ENCODE measurements around the gene SRSF5. TPM values are rescaled to one million over a fixed set of nuclear protein-coding genes. Genes with fewer than 3 reads are reported as not detected.

SRSF5 gene
- total and polyA plus RNA-seq, 2 donors (not counting 1 experiment from before 2014, with no cell fraction given), result 701 to 768 TPM

DNA sequence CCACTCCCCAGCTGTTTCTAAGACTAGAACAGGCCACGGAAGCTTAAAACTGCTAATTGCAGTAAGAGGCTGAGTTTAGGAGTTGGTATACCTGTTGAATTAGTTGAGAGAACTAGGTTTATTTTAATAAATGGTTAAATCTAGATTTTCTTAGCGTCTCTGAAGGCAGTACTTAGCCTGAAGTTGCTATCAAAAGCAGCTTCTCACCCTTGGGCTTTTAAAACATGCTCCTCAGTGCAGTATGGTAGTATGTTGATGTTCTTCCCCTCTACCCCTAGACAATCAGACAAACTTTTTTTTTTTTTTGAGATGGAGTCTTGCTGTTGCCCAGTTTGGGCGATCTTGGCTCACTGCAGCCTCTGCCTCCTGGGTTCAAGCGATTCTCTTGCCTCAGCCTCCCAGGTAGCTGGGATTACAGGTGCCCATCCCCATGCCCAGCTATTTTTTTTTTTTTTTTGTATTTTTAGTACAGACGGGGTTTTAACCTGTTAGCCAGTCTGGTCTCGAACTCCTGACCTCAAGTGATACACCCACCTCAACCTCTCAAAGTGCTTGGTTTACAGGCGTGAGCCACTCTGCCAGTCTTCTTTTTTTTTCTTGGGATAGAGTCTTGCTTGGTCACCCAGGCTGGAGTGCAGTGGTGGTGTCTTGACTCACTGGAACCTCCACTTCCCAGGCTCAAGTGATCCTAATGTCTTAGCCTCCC lies 6.8 kb downstream of the SRSF5 start:
- no peak overlapping the region for H3K4me2 ChIP-seq (replicated peaks; ENCODE audit: low read depth, low read length, poor library complexity, severe bottlenecking)
- TF ChIP-seq, protein P1, sequence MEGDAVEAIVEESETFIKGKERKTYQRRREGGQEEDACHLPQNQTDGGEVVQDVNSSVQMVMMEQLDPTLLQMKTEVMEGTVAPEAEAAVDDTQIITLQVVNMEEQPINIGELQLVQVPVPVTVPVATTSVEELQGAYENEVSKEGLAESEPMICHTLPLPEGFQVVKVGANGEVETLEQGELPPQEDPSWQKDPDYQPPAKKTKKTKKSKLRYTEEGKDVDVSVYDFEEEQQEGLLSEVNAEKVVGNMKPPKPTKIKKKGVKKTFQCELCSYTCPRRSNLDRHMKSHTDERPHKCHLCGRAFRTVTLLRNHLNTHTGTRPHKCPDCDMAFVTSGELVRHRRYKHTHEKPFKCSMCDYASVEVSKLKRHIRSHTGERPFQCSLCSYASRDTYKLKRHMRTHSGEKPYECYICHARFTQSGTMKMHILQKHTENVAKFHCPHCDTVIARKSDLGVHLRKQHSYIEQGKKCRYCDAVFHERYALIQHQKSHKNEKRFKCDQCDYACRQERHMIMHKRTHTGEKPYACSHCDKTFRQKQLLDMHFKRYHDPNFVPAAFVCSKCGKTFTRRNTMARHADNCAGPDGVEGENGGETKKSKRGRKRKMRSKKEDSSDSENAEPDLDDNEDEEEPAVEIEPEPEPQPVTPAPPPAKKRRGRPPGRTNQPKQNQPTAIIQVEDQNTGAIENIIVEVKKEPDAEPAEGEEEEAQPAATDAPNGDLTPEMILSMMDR (IDR thresholded peaks at IDR 0.05), result no peak
- no peak for TF ChIP-seq EZH2 (IDR thresholded peaks at IDR 0.05; ENCODE audit: borderline replicate concordance, insufficient read depth, low read depth, low read length, poor library complexity, severe bottlenecking)
- H3K79me2 ChIP-seq (ENCODE audit: control insufficient read depth, insufficient read depth, low read length), result peaks cover 60% of the 10 kb centered on the region
- ATAC-seq (ENCODE audit: low read depth), result no peak
- H3K4me1 ChIP-seq (ENCODE audit: control insufficient read depth in 2 of 2, insufficient read depth in 2 of 2, low read length in 2 of 2), result peaks cover 9 to 13% of the 10 kb centered on the region in 2 donors
- no peaks in the 10 kb centered on the region for H3K9me3 Mint-ChIP-seq (ENCODE audit: insufficient read depth)
- no peak overlapping the region for H3K4me3 ChIP-seq (ENCODE audit: control extremely low read depth in 1 of 5, extremely low read depth in 1 of 5, insufficient read depth in 1 of 5, low read depth in 2 of 5, low read length in 4 of 5)
- POLR2A ChIA-PET, result no interaction called here
- H3K36me3 ChIP-seq (replicated peaks in 1 of 2; ENCODE audit: control extremely low read depth in 1 of 2, control insufficient read depth in 1 of 2, extremely low read depth in 1 of 2, insufficient read depth in 2 of 2, low read length in 1 of 2), result peaks cover 15 to 98% of the 10 kb centered on the region in 2 experiments
- intact Hi-C loops (cut with micrococcal nuclease), result no loop called here
- peaks cover 45% of the 10 kb centered on the region for H3K4me1 Mint-ChIP-seq
- H3K9me3 ChIP-seq (ENCODE audit: control extremely low read depth in 1 of 3, control insufficient read depth in 2 of 3, insufficient read depth in 1 of 3, low read length in 2 of 3), result no peaks in the 10 kb centered on the region
- H4K20me1 ChIP-seq (ENCODE audit: control insufficient read depth, insufficient read depth, low read length, poor library complexity, severe bottlenecking), result peaks cover 65% of the 10 kb centered on the region
- DNase-seq, result no peak
- H3K9ac ChIP-seq (ENCODE audit: low read length), result no peak overlapping the region
- H3K27ac Mint-ChIP-seq, result no peak overlapping the region
- no peaks in the 10 kb centered on the region for H3K27me3 ChIP-seq (replicated peaks in 1 of 4; ENCODE audit: control extremely low read depth in 1 of 4, control insufficient read depth in 3 of 4, insufficient read depth in 4 of 4, low read length in 3 of 4)
- CTCF ChIA-PET, result interaction anchor here (0.7 kb wide), 1 partner anchor 310 kb away, joined by 3 read pairs; no protein-coding TSS in a partner anchor
- no peak overlapping the region for H2AFZ ChIP-seq (ENCODE audit: insufficient read depth, low read depth, low read length, poor library complexity, severe bottlenecking)
- no peak overlapping the region for H3K4me3 Mint-ChIP-seq
- 100% methylated on average over 2 of the region's 7 CpGs for WGBS (ENCODE audit: insufficient coverage)
- no peak overlapping the region for H3K27ac ChIP-seq (ENCODE audit: low read length in 2 of 2)
- H3K27me3 Mint-ChIP-seq, result no peaks in the 10 kb centered on the region

DNA sequence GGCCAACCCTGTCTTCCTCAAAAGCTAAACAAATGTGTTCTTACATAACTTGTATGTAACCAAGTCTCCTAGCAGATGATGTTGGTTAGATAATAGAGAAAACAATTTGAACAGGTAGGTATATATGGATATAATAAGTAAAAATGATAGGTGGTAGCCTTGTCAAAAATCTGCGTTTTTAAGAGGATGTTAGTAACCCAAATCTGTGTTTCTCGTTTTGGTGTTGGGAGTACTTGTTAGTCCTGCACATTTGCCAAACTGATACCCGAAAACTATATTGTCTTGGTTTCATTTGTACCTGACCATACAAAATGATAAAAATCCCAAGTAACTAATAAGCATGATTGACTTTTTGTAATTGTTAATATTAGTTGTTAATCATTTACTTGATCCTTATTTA lies 8.1 kb downstream of the SRSF5 start:
- H3K4me1 ChIP-seq (ENCODE audit: control insufficient read depth in 2 of 2, insufficient read depth in 2 of 2, low read length in 2 of 2), result peaks cover 0 to 3% of the 10 kb centered on the region in 2 donors
- WGBS (ENCODE audit: insufficient coverage), result no CpG with 5 or more reads among the region's 3 CpGs

More for the DNA sequence above, 8.1 kb downstream of the SRSF5 start:
- H3K4me2 ChIP-seq (replicated peaks; ENCODE audit: low read depth, low read length, poor library complexity, severe bottlenecking), result no peak overlapping the region
- H3K36me3 ChIP-seq (replicated peaks in 1 of 2; ENCODE audit: control extremely low read depth in 1 of 2, control insufficient read depth in 1 of 2, extremely low read depth in 1 of 2, insufficient read depth in 2 of 2, low read length in 1 of 2), result peaks cover 13 to 88% of the 10 kb centered on the region in 2 experiments
- Mint-ChIP-seq H3K27me3 (no peaks in the 10 kb centered on the region), H3K9me3 (ENCODE audit: insufficient read depth) (no peaks in the 10 kb centered on the region), H3K27ac (no peak overlapping the region), H3K4me3 (no peak overlapping the region), H3K4me1 (peaks cover 36% of the 10 kb centered on the region)
- peaks cover 48% of the 10 kb centered on the region for H3K79me2 ChIP-seq (ENCODE audit: control insufficient read depth, insufficient read depth, low read length)
- ChIA-PET CTCF (no interaction called here), POLR2A (no interaction called here)
- no peak overlapping the region for H3K9ac ChIP-seq (ENCODE audit: low read length)
- no peak overlapping the region for H3K27ac ChIP-seq (ENCODE audit: low read length in 2 of 2)
- ATAC-seq (ENCODE audit: low read depth), result no peak
- intact Hi-C loops (cut with micrococcal nuclease), result no loop called here
- no peaks in the 10 kb centered on the region for H3K27me3 ChIP-seq (replicated peaks in 1 of 4; ENCODE audit: control extremely low read depth in 1 of 4, control insufficient read depth in 3 of 4, insufficient read depth in 4 of 4, low read length in 3 of 4)
- DNase-seq, result no peak
- H4K20me1 ChIP-seq (ENCODE audit: control insufficient read depth, insufficient read depth, low read length, poor library complexity, severe bottlenecking), result peaks cover 58% of the 10 kb centered on the region
- H3K4me3 ChIP-seq (ENCODE audit: control extremely low read depth in 1 of 5, extremely low read depth in 1 of 5, insufficient read depth in 1 of 5, low read depth in 2 of 5, low read length in 4 of 5), result no peak overlapping the region
- H2AFZ ChIP-seq (ENCODE audit: insufficient read depth, low read depth, low read length, poor library complexity, severe bottlenecking), result no peak overlapping the region
- TF ChIP-seq, protein P1 (IDR thresholded peaks at IDR 0.05), result no peak
- no peak for TF ChIP-seq EZH2 (IDR thresholded peaks at IDR 0.05; ENCODE audit: borderline replicate concordance, insufficient read depth, low read depth, low read length, poor library complexity, severe bottlenecking)
- H3K9me3 ChIP-seq (ENCODE audit: control extremely low read depth in 1 of 3, control insufficient read depth in 2 of 3, insufficient read depth in 1 of 3, low read length in 2 of 3), result no peaks in the 10 kb centered on the region
